Measurements from ENCODE around the gene NEURL1.

NEURL1 gene

GRCh38 chr10:103553743-103554487 lies 60.4 kb downstream of the NEURL1 start:
- TF ChIP-seq, protein P1, sequence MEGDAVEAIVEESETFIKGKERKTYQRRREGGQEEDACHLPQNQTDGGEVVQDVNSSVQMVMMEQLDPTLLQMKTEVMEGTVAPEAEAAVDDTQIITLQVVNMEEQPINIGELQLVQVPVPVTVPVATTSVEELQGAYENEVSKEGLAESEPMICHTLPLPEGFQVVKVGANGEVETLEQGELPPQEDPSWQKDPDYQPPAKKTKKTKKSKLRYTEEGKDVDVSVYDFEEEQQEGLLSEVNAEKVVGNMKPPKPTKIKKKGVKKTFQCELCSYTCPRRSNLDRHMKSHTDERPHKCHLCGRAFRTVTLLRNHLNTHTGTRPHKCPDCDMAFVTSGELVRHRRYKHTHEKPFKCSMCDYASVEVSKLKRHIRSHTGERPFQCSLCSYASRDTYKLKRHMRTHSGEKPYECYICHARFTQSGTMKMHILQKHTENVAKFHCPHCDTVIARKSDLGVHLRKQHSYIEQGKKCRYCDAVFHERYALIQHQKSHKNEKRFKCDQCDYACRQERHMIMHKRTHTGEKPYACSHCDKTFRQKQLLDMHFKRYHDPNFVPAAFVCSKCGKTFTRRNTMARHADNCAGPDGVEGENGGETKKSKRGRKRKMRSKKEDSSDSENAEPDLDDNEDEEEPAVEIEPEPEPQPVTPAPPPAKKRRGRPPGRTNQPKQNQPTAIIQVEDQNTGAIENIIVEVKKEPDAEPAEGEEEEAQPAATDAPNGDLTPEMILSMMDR (IDR thresholded peaks at IDR 0.05), result no peak
- no peak overlapping the region for H3K4me3 ChIP-seq
- no peak for DNase-seq (ENCODE audit: low spot score)
- H3K27ac ChIP-seq, result no peak overlapping the region

GRCh38 chr10:103554488-103555324 lies 61.2 kb downstream of the NEURL1 start:
- TF ChIP-seq, protein P1 (IDR thresholded peaks at IDR 0.05), result no peak
- peak overlapping the region; percentile 66 for H3K4me3 ChIP-seq
- no peak for DNase-seq (ENCODE audit: low spot score)
- H3K27ac ChIP-seq, result no peak overlapping the region

GRCh38 chr10:103555325-103555649 lies 61.8 kb downstream of the NEURL1 start:
- Histone ChIP-seq H3K4me3 (peak overlapping the region; percentile 66), H3K27ac (no peak overlapping the region)
- no peak for DNase-seq (ENCODE audit: low spot score)
- TF ChIP-seq, protein P1 (IDR thresholded peaks at IDR 0.05), result no peak

GRCh38 chr10:103555712-103556111 lies 62.2 kb downstream of the NEURL1 start:
- no peak overlapping the region for H3K27ac ChIP-seq
- TF ChIP-seq, protein P1 (IDR thresholded peaks at IDR 0.05), result no peak
- peak overlapping the region; percentile 66 for H3K4me3 ChIP-seq
- no peak for DNase-seq (ENCODE audit: low spot score)

- Histone ChIP-seq H3K4me3 (no peak overlapping the region), H3K27ac (no peak overlapping the region)
- TF ChIP-seq, protein P1 (IDR thresholded peaks at IDR 0.05), result no peak
- no peak for DNase-seq (ENCODE audit: low spot score)
Measured at GRCh38 chr10:103556383-103557007, 63.0 kb downstream of the NEURL1 start.

DNA sequence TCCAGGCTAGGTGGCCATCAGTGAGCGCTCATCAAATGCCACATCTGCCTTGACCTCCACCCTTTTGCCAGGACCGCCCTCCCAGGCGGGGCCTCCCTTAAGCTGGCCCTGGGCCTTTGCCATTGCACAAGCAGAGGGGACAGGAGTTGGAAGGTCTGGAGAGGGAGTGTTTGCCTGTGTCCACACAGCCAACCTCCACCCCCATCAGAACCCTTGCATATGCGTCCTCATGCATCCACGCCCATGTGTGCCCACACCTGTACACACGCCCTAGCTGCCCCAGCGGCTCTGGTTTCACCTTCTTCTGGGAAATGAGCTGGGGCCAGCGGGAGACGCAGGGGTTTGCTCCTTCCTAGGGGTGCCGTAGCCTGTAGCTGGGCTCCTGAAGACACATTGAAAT lies 64.0 kb downstream of the NEURL1 start:
- Histone ChIP-seq H3K27ac (no peak overlapping the region), H3K4me3 (no peak overlapping the region)
- DNase-seq (ENCODE audit: low spot score), result no peak
- TF ChIP-seq, protein P1 (IDR thresholded peaks at IDR 0.05), result no peak

Measured in coronary artery (tissue), 2 donors.